ENCODE measurements around the gene HPCAL1. TPM values are rescaled to one million over a fixed set of nuclear protein-coding genes. Genes with fewer than 3 reads are reported as not detected.

The HPCAL1 gene
- total and polyA plus RNA-seq, 2 experiments from 2014 or later, result 13.4 to 25.5 TPM

DNA sequence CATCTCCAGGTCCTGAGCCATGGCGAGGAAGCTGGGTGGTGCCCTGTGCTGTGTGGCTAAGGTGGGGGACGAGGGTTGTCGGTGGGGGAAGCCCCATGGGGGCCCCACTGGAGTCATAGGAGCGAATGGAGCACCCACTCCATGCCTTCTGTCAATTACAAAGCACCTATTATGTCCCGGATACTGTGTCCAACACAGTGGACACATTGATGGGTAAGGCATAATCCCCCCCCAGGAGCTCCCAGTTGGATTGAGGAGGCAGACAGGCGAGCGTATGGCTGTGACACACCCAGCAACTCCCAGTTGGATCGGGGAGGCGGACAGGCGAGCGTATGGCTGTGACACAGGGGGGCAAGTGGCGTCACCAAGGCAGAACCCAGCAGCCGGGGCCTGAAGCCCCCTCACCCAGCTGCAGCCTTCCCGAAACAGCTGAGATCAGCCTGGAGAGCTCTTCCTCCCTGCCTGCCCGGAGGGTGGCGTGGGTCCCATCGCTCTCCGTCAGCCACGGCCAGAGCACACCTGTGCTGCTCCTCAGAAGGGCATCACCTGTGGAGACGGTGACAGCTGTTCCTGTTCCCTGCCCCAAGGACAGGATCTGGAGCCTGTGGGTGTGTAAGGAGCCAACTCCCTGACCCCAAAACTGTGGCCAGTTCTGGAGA, 69.6 kb downstream of the HPCAL1 start:
- no peak overlapping the region for H3K4me3 ChIP-seq
- H3K27ac ChIP-seq, result no peak overlapping the region
- no peak for TF ChIP-seq CTCF (IDR thresholded peaks at IDR 0.05; ENCODE audit: low read depth, low read length)
- no peaks in the 10 kb centered on the region for H3K36me3 ChIP-seq
- no peak for DNase-seq (ENCODE audit: low read depth in 1 of 2, low spot score in 1 of 2)
- H3K9me3 ChIP-seq (ENCODE audit: low read depth), result no peaks in the 10 kb centered on the region
- no peaks in the 10 kb centered on the region for H3K27me3 ChIP-seq
- H3K4me1 ChIP-seq (ENCODE audit: low read depth), result peaks cover 14% of the 10 kb centered on the region

- Histone ChIP-seq H3K9me3 (ENCODE audit: low read depth) (no peaks in the 10 kb centered on the region), H3K4me1 (ENCODE audit: low read depth) (peaks cover 14% of the 10 kb centered on the region), H3K27me3 (no peaks in the 10 kb centered on the region), H3K36me3 (no peaks in the 10 kb centered on the region), H3K4me3 (no peak overlapping the region), H3K27ac (no peak overlapping the region)
- DNase-seq (ENCODE audit: low read depth in 1 of 2, low spot score in 1 of 2), result no peak
- no peak for TF ChIP-seq CTCF (IDR thresholded peaks at IDR 0.05; ENCODE audit: low read depth, low read length)
Measured at GRCh38 chr2:10372862-10373240, 70.1 kb downstream of the HPCAL1 start.

- no peaks in the 10 kb centered on the region for H3K9me3 ChIP-seq (ENCODE audit: low read depth)
- no peaks in the 10 kb centered on the region for H3K36me3 ChIP-seq
- no peak overlapping the region for H3K4me3 ChIP-seq
- no peak overlapping the region for H3K27ac ChIP-seq
- no peaks in the 10 kb centered on the region for H3K27me3 ChIP-seq
- H3K4me1 ChIP-seq (ENCODE audit: low read depth), result peaks cover 13% of the 10 kb centered on the region
- no peak for TF ChIP-seq CTCF (IDR thresholded peaks at IDR 0.05; ENCODE audit: low read depth, low read length)
- no peak for DNase-seq (ENCODE audit: low read depth in 1 of 2, low spot score in 1 of 2)
Measured at GRCh38 chr2:10373931-10374330, 71.2 kb downstream of the HPCAL1 start.

DNA sequence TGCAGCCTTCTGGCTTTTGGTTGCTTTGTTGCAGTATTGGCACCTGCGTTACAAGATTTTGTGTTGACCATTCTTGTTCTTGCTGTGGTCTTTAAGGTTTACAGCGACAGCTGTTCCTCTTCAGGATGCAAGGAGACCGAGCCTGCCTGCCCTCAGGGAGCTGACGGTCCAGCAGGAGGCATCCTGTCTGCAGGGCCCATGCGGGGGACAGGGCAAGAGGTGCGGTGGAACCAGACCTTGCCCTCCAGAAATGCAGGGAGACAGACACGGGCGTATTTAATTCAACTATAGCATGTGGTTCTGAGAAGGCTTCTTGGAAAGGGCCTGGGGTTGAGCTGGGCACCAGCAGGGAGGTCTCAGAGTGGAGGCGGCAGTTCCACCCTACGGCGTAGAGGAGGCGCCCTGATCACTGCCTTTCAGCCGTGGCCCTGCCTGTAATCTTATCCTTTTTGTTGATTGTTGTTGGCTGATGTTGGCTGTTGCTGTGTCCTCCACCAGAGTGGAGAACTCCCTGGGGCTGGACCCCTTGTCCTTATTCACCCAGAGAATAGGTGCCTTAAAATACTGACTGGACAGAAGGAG, 71.7 kb downstream of the HPCAL1 start:
- TF ChIP-seq CTCF (IDR thresholded peaks at IDR 0.05; ENCODE audit: low read depth, low read length), result no peak
- H3K9me3 ChIP-seq (ENCODE audit: low read depth), result no peaks in the 10 kb centered on the region
- H3K27ac ChIP-seq, result no peak overlapping the region
- DNase-seq (ENCODE audit: low read depth in 1 of 2, low spot score in 1 of 2), result no peak
- H3K27me3 ChIP-seq, result no peaks in the 10 kb centered on the region
- no peaks in the 10 kb centered on the region for H3K36me3 ChIP-seq
- H3K4me3 ChIP-seq, result no peak overlapping the region
- peaks cover 8% of the 10 kb centered on the region for H3K4me1 ChIP-seq (ENCODE audit: low read depth)

DNA sequence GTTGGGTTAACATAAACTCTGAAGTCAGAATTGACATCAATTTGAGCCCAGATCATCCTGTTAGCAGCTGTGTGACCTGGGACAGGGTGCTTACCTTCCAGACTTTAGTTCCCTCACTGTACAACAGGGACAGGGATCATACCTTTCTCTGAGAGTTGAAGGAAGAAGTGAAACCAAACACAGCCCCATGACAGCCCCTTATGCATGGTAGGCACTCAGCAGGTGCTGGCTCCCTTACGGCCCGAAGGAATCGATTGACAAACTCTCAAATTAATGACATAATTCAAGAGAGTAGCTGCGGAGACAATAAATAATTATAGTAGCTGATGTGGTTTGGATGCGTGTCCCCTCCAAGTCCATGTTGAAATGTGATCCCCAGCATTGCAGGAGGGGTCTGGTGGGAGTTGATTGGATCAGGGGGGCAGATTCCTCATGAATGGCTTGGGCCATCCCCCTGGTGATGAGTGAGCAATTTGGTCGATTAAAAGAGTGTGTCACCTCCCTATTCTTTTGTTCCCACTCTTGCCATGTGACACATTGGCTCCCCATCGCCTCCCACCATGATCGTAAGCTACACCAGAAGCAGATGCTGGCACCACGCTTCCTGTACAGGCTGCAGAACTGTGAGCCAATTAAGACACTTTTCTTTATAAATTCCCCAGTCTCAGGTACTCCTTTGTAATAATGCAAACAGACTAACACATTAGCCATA, 73.0 kb downstream of the HPCAL1 start:
- Histone ChIP-seq H3K9me3 (ENCODE audit: low read depth) (no peaks in the 10 kb centered on the region), H3K27me3 (no peaks in the 10 kb centered on the region), H3K4me1 (ENCODE audit: low read depth) (no peaks in the 10 kb centered on the region), H3K4me3 (no peak overlapping the region), H3K36me3 (no peaks in the 10 kb centered on the region), H3K27ac (no peak overlapping the region)
- DNase-seq (ENCODE audit: low read depth in 1 of 2, low spot score in 1 of 2), result no peak
- TF ChIP-seq CTCF (IDR thresholded peaks at IDR 0.05; ENCODE audit: low read depth, low read length), result no peak
